Panc1 (cell line): ENCODE results near the gene KLC1.

ENCODE experiments used
- CTCF ChIP-seq: fragments of 450-650 bp; IDR thresholded peaks from 2 replicates; pipeline ENCODE4 v1.5.1; 2017; ENCODE audit warnings: mild to moderate bottlenecking
- POLR2AphosphoS5 ChIP-seq: IDR thresholded peaks from 2 replicates; pipeline ENCODE4 v1.6.1; 2012; ENCODE audit warnings: mild to moderate bottlenecking, low read depth, low read length, moderate library complexity
- TCF7L2 ChIP-seq: IDR thresholded peaks from 2 replicates; pipeline ENCODE4 v1.6.1; 2011; ENCODE audit warnings: mild to moderate bottlenecking, low read depth, low read length, inconsistent platforms
- TF ChIP-seq, protein P1 (sequence below), 2 experiments: IDR thresholded peaks; 2 replicates each; pipeline ENCODE4 v1.6.1; 2011 to 2012; ENCODE audit warnings: low read depth in 2 of 2, control low read depth in 1 of 2, low read length in 1 of 2, mild to moderate bottlenecking in 1 of 2, moderate library complexity in 1 of 2; ENCODE audit not compliant: insufficient read depth in 1 of 2

GRCh38 chr14:103688441-103688840 lies 59.4 kb downstream of the KLC1 start:
- TF ChIP-seq CTCF (no peak), TCF7L2 (no peak), POLR2AphosphoS5 (no peak)
- TF ChIP-seq, protein P1, sequence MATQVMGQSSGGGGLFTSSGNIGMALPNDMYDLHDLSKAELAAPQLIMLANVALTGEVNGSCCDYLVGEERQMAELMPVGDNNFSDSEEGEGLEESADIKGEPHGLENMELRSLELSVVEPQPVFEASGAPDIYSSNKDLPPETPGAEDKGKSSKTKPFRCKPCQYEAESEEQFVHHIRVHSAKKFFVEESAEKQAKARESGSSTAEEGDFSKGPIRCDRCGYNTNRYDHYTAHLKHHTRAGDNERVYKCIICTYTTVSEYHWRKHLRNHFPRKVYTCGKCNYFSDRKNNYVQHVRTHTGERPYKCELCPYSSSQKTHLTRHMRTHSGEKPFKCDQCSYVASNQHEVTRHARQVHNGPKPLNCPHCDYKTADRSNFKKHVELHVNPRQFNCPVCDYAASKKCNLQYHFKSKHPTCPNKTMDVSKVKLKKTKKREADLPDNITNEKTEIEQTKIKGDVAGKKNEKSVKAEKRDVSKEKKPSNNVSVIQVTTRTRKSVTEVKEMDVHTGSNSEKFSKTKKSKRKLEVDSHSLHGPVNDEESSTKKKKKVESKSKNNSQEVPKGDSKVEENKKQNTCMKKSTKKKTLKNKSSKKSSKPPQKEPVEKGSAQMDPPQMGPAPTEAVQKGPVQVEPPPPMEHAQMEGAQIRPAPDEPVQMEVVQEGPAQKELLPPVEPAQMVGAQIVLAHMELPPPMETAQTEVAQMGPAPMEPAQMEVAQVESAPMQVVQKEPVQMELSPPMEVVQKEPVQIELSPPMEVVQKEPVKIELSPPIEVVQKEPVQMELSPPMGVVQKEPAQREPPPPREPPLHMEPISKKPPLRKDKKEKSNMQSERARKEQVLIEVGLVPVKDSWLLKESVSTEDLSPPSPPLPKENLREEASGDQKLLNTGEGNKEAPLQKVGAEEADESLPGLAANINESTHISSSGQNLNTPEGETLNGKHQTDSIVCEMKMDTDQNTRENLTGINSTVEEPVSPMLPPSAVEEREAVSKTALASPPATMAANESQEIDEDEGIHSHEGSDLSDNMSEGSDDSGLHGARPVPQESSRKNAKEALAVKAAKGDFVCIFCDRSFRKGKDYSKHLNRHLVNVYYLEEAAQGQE (IDR thresholded peaks at IDR 0.05; ENCODE audit: insufficient read depth in 1 of 2, low read depth in 2 of 2, low read length in 1 of 2), result no peak
